HFF-Myc (cell line): ENCODE data around the gene POU6F2.

Source experiments
- DNase-seq: peaks from one replicate; pipeline ENCODE4 v3.0.0-alpha.2; 2011; ENCODE audit warnings: low read depth; ENCODE audit errors: extremely low read depth
- H3K4me3 ChIP-seq: replicated peaks from 2 replicates; pipeline ENCODE4 v1.5.1; 2011; ENCODE audit warnings: low read depth, mild to moderate bottlenecking, control low read depth, low read length
- CTCF ChIP-seq: IDR thresholded peaks from 2 replicates; pipeline ENCODE4 v1.5.1; 2012; ENCODE audit warnings: mild to moderate bottlenecking, low read depth, low read length, control low read depth; ENCODE audit errors: missing control alignments

POU6F2 gene

GRCh38 chr7:39464350-39465054, 486.8 kb downstream of the POU6F2 start:
- no peak for TF ChIP-seq CTCF
- H3K4me3 ChIP-seq: no peak overlapping the region
- no peak for DNase-seq

GRCh38 chr7:39465055-39465929, 487.6 kb downstream of the POU6F2 start:
- DNase-seq: peak; percentile 17
- H3K4me3 ChIP-seq: no peak overlapping the region
- TF ChIP-seq CTCF: peak; percentile 63

- no peak for DNase-seq
- TF ChIP-seq CTCF: no peak
- no peak overlapping the region for H3K4me3 ChIP-seq
Observed at GRCh38 chr7:39468261-39468660, 490.6 kb downstream of the POU6F2 start.

GRCh38 chr7:39468808-39469374, 491.2 kb downstream of the POU6F2 start:
- H3K4me3 ChIP-seq: no peak overlapping the region
- TF ChIP-seq CTCF: no peak
- DNase-seq: no peak

- TF ChIP-seq CTCF: no peak
- no peak for DNase-seq
- H3K4me3 ChIP-seq: no peak overlapping the region
Observed at GRCh38 chr7:39480901-39481300, 503.2 kb downstream of the POU6F2 start.

GRCh38 chr7:39488467-39489393, 511.0 kb downstream of the POU6F2 start:
- DNase-seq: no peak
- no peak for TF ChIP-seq CTCF

More at GRCh38 chr7:39488467-39489393, 511.0 kb downstream of the POU6F2 start:
- H3K4me3 ChIP-seq: no peak overlapping the region
